Nucleus accumbens (tissue), 56 donors: ENCODE measurements around the gene RNASE8.
"Not testable (repeated sequence)": the region's sequence is repeated elsewhere in the genome, so short reads cannot be mapped to it uniquely, and the experiment has no call there.

Experiments used
- DNase-seq, 56 donors: peaks; one replicate each; lab custom pipeline; 2025; lab: John Stamatoyannopoulos, UW

The RNASE8 gene

GRCh38 chr14:21026988-21027315, 30.7 kb upstream of the RNASE8 start:
- peak in 4 of 56 donors; percentile 37 to 66 (median 50) for DNase-seq

GRCh38 chr14:21029917-21030316, 27.7 kb upstream of the RNASE8 start, which contains the start of gene TPPP2:
TPPP2 (plus strand) TSS chr14:21030217; CDS start chr14:21030582, 365 bp downstream.
- no peak for DNase-seq

- no peak for DNase-seq
These were observed 27.1 kb upstream of the RNASE8 start for GRCh38 chr14:21030531-21030930.

GRCh38 chr14:21032326-21033132, 25.1 kb upstream of the RNASE8 start:
- peak in 3 of 56 donors; percentile 4 to 26 (median 17) for DNase-seq

GRCh38 chr14:21033133-21033698, 24.4 kb upstream of the RNASE8 start:
- DNase-seq = peak in 9 of 56 donors; percentile 7 to 36 (median 23)

GRCh38 chr14:21034707-21035106, 22.9 kb upstream of the RNASE8 start, which contains the start of gene RNASE13:
RNASE13 (minus strand) TSS chr14:21034807; CDS start chr14:21034288, 519 bp downstream.
- no peak for DNase-seq

- DNase-seq = peak in 4 of 56 donors; percentile 8 to 42 (median 26)
These were observed 20.9 kb upstream of the RNASE8 start for GRCh38 chr14:21036751-21037150.

GRCh38 chr14:21037156-21037555, 20.5 kb upstream of the RNASE8 start:
- DNase-seq = no peak

GRCh38 chr14:21038441-21039422, 18.9 kb upstream of the RNASE8 start:
- peak in 55 of 56 donors; percentile 19 to 90 (median 77) for DNase-seq

- DNase-seq = peak in 47 of 56 donors; percentile 7 to 80 (median 46)
These were observed 17.8 kb upstream of the RNASE8 start for GRCh38 chr14:21039585-21040369.

- no peak for DNase-seq
These were observed 17.2 kb upstream of the RNASE8 start for GRCh38 chr14:21040370-21040925.

- not testable (repeated sequence) for DNase-seq
These were observed 16.7 kb upstream of the RNASE8 start for GRCh38 chr14:21040941-21041340.

GRCh38 chr14:21041676-21042433, 15.8 kb upstream of the RNASE8 start, which contains the start of gene RNASE7:
RNASE7 (plus strand) TSS chr14:21042362; CDS start chr14:21042993, 631 bp downstream.
- DNase-seq = peak in 3 of 56 donors; percentile 13 to 59 (median 52)

GRCh38 chr14:21042918-21043317, 14.7 kb upstream of the RNASE8 start:
- peak in 46 of 56 donors; percentile 12 to 79 (median 49) for DNase-seq

- DNase-seq = no peak
These were observed 14.1 kb upstream of the RNASE8 start for GRCh38 chr14:21043387-21043973.

GRCh38 chr14:21043974-21044618, 13.5 kb upstream of the RNASE8 start:
- no peak for DNase-seq

- DNase-seq = no peak
These were observed 10.2 kb upstream of the RNASE8 start for GRCh38 chr14:21047378-21047781.

- no peak for DNase-seq
These were observed 9.0 kb upstream of the RNASE8 start for GRCh38 chr14:21048638-21049037.
